Skeletal muscle satellite cell (primary cell): ENCODE measurements around the gene GAST.

Source experiments
- H3K27me3 ChIP-seq: 2 replicates; pipeline ENCODE4 v1.7.0; 2013; ENCODE audit warnings: low read length; ENCODE audit not compliant: control insufficient read depth, insufficient read depth
- H3K36me3 ChIP-seq: 2 replicates; pipeline ENCODE4 v1.7.0; 2013; ENCODE audit warnings: mild to moderate bottlenecking, control low read depth, low read length; ENCODE audit not compliant: insufficient read depth
- H3K4me1 ChIP-seq: 2 replicates; pipeline ENCODE4 v1.7.0; 2013; ENCODE audit warnings: low read length; ENCODE audit not compliant: control insufficient read depth, insufficient read depth
- H3K4me2 ChIP-seq: 2 replicates; pipeline ENCODE4 v1.7.0; 2013; ENCODE audit warnings: mild to moderate bottlenecking, low read length
- H3K4me3 ChIP-seq: 2 replicates; pipeline ENCODE4 v1.7.0; 2013; ENCODE audit warnings: low read length
- H3K9ac ChIP-seq: 2 replicates; pipeline ENCODE4 v1.7.0; 2013; ENCODE audit warnings: mild to moderate bottlenecking, low read depth, low read length, moderate library complexity
- H3K9me3 ChIP-seq: replicated peaks from 2 replicates; pipeline ENCODE4 v1.7.0; 2013; ENCODE audit warnings: mild to moderate bottlenecking, control low read depth, low read length

Gene GAST

DNA sequence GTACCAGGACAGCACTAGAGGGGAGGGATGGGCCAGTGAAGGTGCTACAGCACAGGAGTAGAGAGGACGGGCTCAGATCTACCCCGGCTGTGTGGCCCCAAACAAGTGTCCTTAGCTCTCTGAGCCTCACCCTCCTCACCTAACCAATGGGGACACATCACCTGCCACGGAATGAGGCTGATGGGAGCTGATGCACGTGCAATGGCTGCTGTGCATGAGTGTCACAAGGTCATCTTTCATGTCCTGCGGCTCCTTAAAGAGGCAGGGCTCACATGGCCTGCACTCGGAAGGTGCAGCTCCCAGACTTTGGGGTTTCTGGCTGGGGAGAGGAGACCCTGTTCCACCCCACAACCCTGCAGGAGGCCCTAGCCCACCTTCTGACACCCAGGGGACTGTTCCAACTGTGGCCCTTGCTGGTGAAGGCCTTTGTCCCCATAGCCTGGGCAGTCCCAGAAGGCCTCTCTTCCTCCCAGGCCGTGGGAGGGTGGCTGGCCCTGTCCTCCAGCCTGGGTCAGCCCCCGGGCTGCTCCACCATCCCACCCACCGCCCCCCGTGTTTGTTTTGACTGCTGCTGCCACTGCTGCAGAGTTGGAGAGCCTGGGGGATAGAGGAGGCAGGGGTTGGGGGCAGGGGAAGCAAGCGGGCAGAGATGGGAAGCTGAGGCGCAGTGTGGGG lies 11.8 kb downstream of the GAST start:
- Histone ChIP-seq H3K9ac (no peak overlapping the region), H3K4me1 (no peaks in the 10 kb centered on the region), H3K9me3 (no peaks in the 10 kb centered on the region), H3K36me3 (no peaks in the 10 kb centered on the region), H3K4me2 (no peak overlapping the region), H3K4me3 (no peak overlapping the region), H3K27me3 (peaks cover 15% of the 10 kb centered on the region)

DNA sequence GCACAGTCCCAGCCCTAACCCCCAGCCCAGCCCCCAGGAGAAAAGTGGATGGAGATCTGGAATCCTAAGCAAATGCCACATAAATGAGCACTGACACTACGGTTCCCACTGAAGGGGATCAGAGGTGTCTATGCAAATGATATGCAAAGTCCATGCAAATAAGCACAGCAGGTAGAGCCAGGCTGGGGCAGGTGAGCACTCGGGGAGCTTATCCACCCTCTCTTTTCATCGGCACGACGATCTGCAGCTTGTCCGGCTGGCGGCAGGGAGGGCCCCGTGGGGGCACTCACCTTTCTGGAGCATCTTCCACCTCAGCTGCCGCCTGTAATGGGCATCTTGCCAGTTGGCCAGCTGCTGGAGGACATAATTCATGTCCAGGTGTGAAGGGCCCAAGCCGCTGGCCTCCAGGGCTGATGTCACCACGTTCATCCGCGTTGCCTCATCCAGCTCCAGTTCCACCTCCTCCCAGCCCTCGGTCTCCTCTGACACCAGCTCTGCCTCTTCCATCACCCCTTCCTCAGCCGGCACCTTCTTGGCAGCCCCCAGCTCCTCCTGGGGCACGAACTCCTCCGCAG lies 12.4 kb downstream of the GAST start:
- peaks cover 12% of the 10 kb centered on the region for H3K27me3 ChIP-seq

DNA sequence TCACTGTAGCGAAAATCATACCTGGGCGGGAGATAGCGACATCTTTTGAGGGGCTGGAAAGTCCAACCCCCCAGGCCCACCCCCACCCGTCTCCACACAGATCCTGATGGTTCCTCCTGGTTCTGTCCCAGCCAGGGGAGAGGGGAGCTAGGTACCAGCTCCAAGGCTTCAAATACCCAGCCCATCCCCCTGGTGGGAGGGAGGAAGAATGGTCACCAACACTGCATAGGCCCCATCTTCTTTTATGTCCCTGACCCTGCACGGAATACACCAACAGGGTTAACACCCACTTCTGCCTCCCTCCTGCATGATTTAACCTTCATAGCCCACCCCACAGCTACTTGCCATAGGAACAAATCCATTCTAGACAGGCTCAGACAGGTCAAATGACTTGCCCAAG lies 13.0 kb downstream of the GAST start:
- Histone ChIP-seq H3K27me3 (peaks cover 14% of the 10 kb centered on the region), H3K4me2 (no peak overlapping the region), H3K9me3 (no peaks in the 10 kb centered on the region)

More for the DNA sequence above, 12.4 kb downstream of the GAST start:
- no peak overlapping the region for H3K4me3 ChIP-seq
- H3K36me3 ChIP-seq = no peaks in the 10 kb centered on the region
- no peaks in the 10 kb centered on the region for H3K4me1 ChIP-seq
- no peak overlapping the region for H3K9ac ChIP-seq
- H3K9me3 ChIP-seq = no peaks in the 10 kb centered on the region
- H3K4me2 ChIP-seq = no peak overlapping the region

DNA sequence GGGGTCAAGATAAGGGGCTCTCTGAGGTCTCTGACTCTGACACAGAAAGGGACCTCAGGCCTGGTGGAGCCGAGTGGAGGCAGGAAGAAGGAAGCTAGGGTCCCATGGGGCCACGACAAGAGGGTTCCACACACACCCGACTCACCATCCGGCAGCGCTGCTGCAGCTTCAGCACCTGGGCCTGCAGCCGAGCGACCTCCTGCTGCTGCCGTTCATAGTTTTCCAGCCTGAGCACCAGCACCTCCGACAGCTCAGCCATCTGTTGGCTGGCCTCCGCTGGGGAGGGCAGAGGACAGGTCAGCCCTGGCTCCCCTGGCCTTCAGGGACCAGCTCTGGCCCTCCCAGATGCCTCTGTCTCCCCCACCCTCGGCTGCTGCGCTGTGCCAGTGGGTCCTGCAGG lies 15.9 kb downstream of the GAST start:
- Histone ChIP-seq H3K36me3 (no peaks in the 10 kb centered on the region), H3K9me3 (no peaks in the 10 kb centered on the region), H3K4me3 (no peak overlapping the region), H3K9ac (no peak overlapping the region), H3K27me3 (peaks cover 36% of the 10 kb centered on the region), H3K4me2 (no peak overlapping the region), H3K4me1 (no peaks in the 10 kb centered on the region)

More for the DNA sequence above, 13.0 kb downstream of the GAST start:
- no peak overlapping the region for H3K4me3 ChIP-seq
- H3K4me1 ChIP-seq = no peaks in the 10 kb centered on the region
- H3K36me3 ChIP-seq = no peaks in the 10 kb centered on the region
- no peak overlapping the region for H3K9ac ChIP-seq

DNA sequence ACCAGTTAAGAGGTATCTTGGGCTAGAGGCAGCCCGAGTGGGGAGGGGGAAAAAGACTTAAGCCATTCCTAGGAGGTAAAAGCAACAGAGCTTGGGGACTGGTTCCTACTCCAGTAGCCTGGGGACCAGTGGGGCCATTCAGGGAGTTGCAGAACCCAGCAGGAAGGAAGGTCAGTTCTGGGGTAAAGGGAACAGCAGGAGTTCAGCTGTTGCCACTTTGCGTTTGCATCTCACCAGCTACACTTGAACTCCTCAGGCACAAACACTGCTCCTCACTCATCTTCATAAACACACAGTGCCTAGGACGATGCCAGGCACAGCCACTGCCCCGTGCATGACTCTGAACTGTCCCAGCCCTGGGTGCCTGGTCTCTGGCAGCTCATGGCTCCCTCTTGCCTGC lies 18.3 kb downstream of the GAST start:
- no peak overlapping the region for H3K4me2 ChIP-seq
- peaks cover 11% of the 10 kb centered on the region for H3K4me1 ChIP-seq
- H3K9me3 ChIP-seq = no peaks in the 10 kb centered on the region
- H3K4me3 ChIP-seq = no peak overlapping the region
- H3K36me3 ChIP-seq = no peaks in the 10 kb centered on the region
- no peak overlapping the region for H3K9ac ChIP-seq
- H3K27me3 ChIP-seq = peaks cover 49% of the 10 kb centered on the region

DNA sequence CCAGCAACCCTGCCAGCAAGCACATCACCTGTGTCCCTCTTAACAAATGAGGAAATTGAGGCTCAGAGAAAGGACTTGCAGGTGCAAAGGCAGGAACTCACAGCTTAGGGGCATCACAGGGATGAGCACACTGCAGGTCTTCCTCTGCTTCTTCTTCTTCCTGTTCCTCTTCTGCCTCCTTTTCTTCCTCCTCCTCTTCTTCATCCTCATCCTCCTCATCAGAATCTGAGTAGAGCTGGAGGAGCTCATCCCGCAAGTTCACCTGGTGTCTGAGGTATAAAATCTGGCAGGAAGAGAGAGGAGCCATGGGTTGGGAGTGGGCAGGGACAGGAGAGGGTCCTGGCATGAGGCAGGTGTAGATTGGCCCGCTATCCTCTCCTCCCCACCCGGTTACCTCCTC lies 19.7 kb downstream of the GAST start:
- Histone ChIP-seq H3K4me1 (peaks cover 11% of the 10 kb centered on the region), H3K9me3 (no peaks in the 10 kb centered on the region), H3K27me3 (peaks cover 62% of the 10 kb centered on the region), H3K4me2 (no peak overlapping the region), H3K9ac (no peak overlapping the region), H3K36me3 (no peaks in the 10 kb centered on the region), H3K4me3 (no peak overlapping the region)

DNA sequence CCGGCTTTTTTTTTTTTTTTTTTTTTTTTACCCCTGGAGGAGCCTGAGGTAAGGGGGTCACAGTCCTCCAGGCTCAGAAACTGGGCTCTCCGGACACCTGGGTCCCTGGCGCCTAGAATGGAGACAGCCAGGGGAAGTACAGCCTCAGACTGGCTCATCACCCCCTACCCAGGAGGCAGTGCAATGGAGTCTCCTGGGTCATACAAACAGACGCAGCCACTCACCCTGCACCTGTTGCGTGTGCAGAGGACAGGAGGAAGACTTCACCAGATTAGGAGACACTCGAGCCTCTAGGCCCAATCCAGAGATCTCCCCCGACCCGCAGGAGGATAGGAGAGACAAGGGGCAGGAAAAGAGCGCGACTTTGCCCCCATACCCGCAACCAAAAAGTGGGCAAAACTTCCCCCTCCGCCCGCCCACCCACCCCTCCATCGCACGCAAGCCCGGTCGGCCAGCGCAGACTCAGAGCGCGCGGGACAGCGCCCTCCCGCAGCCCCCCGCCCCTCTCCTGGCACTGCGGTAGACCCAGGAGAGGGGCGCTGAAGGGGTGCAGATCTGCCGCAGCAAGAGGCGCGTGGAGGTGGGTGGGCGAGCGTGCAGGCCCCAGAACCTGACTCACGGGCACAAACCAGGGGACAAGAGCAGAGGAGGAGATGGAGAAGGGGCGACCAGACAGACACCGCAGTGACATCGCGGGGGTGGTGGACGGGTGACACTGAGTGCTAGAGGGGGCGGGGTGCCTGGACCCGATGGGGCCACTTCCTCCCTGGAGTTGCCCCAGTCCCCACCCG lies 21.4 kb downstream of the GAST start:
- H3K4me2 ChIP-seq = peak overlapping the region; percentile 84
- H3K9me3 ChIP-seq = no peaks in the 10 kb centered on the region
- no peak overlapping the region for H3K9ac ChIP-seq
- H3K4me1 ChIP-seq = peaks cover 11% of the 10 kb centered on the region
- no peaks in the 10 kb centered on the region for H3K36me3 ChIP-seq
- H3K27me3 ChIP-seq = peaks cover 70% of the 10 kb centered on the region
- no peak overlapping the region for H3K4me3 ChIP-seq

DNA sequence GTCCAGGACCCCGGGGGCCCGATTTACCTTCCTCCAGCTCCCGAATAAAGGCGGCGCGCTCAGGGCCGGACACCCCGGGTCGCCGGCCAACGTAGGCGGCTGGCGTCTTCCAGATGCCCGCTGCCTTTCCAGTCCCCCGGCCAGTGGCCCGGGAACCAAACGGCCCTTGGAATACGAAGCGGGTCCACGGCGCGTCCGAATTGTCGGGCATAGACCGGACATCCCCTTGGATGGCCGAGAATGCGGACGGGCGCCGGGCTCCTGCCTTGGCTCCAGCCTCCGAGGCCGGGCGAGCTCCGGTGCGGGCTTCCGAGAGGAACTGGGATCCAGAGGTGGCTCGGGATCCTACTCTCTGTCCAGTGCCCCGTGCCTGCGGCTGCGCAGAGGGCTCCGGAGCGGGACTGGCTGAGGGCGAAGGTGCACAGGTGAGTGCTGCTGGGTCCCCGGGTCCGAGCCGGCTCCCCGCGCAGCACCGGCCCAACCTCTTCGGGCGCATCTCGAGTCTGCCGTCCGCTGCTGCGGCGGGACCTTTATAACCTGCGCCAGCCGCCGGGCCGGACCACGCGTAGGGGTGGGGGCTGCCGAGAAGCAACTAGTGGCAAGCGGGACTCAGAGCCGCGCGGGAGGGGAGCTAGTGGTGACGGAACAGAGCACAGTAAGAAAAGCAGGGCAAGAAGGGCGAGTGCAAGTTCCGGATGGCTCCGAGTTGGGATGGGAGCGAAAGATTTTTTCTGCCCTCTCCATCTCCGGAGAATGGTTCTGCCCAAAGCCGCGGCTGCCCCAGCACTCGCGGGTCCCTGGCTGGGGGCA lies 22.2 kb downstream of the GAST start, which contains the start of gene HAP1:
TSS of gene HAP1 (minus strand) at position 505 of the 810 bp plus-strand sequence. CDS start at position 496, 9 bp downstream.
- Histone ChIP-seq H3K9ac (no peak within 1 kb of the TSS), H3K36me3 (no peaks in the 10 kb centered on the region), H3K4me1 (peaks cover 12% of the 10 kb centered on the region), H3K4me2 (peak within 1 kb of the TSS; percentile 84), H3K27me3 (peaks cover 70% of the 10 kb centered on the region), H3K9me3 (no peaks in the 10 kb centered on the region), H3K4me3 (peak within 1 kb of the TSS; percentile 64)

DNA sequence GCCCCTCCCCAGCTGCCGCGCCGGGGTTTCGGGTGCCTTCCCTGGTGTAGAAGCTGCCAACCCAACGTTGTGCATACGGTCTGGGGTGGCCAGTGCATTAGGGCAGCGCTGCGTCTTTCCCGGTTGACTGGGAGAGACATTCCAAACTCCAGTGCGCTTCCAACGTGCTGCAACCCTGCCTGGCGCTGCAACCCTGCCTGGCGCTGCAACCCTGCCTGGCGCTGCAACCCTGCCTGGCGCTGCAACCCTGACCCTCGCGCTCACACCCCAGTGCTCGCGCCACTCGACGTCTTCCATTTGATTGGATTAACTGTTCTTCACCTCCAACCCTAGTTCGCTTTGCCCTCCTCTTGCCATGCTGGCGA lies 22.8 kb downstream of the GAST start:
- Histone ChIP-seq H3K4me3 (peak overlapping the region; percentile 64), H3K27me3 (peaks cover 70% of the 10 kb centered on the region), H3K9me3 (no peaks in the 10 kb centered on the region), H3K9ac (no peak overlapping the region), H3K4me1 (peaks cover 18% of the 10 kb centered on the region), H3K36me3 (no peaks in the 10 kb centered on the region), H3K4me2 (peak overlapping the region; percentile 84)

DNA sequence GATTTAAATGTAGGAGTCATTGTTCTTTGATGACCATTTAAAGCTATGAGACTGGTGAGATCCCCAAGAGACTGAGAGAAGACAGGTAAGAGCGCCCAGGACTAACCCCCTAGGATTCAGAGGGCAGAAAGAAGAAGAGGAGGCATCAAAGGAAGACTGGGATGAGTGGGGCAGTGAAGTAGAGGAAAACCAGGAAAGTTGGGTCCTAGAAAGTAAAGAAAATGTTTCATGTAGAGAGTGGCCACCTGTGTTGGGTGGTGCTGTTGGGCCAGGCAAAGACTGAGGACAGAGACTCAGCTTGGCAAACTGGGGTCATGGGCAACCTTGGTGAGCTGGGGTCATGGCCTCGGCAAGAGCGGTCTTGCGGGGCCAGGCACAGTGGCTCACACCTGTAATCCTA lies 23.6 kb downstream of the GAST start:
- Histone ChIP-seq H3K4me3 (no peak overlapping the region), H3K27me3 (peaks cover 63% of the 10 kb centered on the region), H3K36me3 (no peaks in the 10 kb centered on the region), H3K4me2 (no peak overlapping the region), H3K9ac (no peak overlapping the region), H3K9me3 (no peaks in the 10 kb centered on the region), H3K4me1 (peaks cover 19% of the 10 kb centered on the region)
